Mesenteric fat pad (tissue), 1 donor: ENCODE results near the gene STXBP5L. TPM values are rescaled to one million over a fixed set of nuclear protein-coding genes. Genes with fewer than 3 reads are reported as not detected.
"Not testable (repeated sequence)": the region's sequence is repeated elsewhere in the genome, so short reads cannot be mapped to it uniquely, and the experiment has no call there.

Experiments
- DNase-seq: peaks from one replicate; pipeline ENCODE4 v3.0.0-alpha.2; 2020; ENCODE audit warnings: low spot score
- long read RNA-seq: library from polyadenylated mRNA; unstranded; transcript quantifications from one replicate; pipeline ENCODE4 v2.0.0, GENCODE V29; 2020
- total RNA-seq: library from RNA; stranded (reverse); fragmentation: NEBNext Ultra II Directional; extraction: Animal tissue kit (Norgen Biotek cat#: 25700); gene quantifications from one replicate; pipeline ENCODE4 v1.2.1, GENCODE V29; 2021
- donor health status: DM: yes; HTN: yes; CAD: no.

Gene STXBP5L
- not detected for total RNA-seq
- long read RNA-seq = 0 reads

DNA sequence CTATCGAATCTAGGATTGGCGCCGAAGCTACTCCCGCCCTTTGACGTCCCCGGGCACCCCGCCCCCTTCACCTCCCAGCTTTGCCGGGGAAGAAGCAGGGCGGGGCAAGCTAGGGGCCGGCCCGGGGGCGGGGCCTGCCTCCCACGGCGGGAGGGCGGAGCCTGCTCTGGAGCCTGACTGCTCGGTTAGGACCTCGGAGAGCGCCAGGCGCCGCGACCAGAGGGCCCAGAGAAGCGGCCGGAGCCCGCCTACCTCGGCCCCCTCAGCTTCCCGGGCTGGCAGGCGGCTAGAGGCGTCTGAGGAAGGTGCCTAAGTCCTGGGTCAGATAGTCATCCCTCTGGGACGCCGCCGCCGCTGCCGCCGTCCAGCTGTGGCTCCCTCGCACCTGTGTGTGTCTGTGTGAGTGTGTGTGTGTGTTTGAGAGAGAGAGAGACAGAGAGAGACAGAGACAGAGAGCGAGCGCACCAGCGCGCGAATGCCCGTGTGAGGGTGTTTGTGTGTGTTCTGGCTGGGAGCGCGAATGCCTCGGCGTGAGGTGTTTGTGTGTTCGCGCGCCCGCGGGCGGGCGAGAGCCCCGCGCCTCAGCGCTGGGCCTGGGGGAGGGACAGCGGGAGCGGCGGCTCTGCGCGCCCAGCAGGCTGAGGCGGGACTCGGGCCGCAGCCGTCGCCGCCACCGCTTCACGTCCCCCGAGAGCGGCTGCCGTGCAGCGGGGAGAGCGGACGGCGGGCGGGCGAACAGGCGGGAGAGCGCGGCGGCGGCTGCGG, at the start of gene STXBP5L:
Gene STXBP5L (plus strand): TSS at position 176 of the 765 bp plus-strand sequence. CDS start 1,374 bp downstream, outside the sequence.
- DNase-seq = peak; percentile 91

DNA sequence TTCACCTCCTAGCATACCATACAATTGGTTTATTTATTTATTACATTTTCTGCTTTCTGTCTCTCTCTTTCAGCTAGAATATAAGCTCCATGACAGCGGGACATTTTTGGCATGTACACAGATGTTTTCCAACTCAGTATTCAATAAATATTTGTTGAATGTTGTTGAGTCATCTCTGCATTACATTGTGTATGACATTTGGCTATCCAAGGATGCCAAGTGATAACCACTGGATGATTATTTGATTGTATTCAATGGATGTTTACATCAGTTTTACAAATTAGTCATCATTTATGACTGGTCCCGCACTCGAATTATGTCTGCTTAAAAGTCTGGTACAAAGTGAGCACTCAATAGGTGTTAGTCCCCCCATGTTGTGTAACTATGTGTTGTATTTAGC, 49.5 kb upstream of the STXBP5L start:
- DNase-seq = no peak

DNA sequence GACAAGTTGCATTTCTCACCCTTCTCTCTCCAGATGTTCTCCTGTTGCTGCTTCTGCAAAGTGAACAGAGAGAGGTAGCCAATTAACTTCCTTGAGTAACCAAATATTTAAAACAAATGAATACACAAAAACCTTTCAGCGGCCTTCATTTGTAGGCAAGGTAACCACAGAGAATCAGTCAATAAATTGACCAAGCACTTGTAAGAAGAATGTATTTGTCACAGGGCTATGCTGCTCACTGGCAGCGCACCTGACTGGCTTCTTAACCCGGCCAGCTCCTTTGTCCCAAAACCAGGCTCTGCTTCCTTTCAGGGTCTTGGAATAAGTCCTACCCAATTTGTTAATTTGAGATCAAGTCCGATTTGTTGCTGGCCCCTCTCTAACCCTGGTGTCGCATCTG, 43.5 kb upstream of the STXBP5L start:
- no peak for DNase-seq

DNA sequence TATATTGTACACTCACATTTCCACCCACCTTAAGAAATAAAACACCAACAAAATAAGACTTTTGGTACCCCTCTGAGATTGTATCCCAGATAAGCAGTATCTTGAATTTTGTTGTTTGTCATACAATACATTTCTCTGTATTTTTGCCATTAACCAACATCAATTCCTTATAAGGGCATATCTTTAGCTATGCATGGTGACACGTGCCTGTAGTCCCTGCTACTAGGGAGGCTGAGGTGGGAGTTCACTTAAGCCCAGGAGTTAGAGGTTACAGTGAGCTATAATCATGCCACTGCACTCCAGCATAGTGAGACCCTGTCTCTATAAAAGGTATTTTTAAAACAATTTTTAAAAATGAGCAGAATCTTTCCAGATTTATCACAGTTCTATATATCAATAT, 32.5 kb upstream of the STXBP5L start:
- no peak for DNase-seq

DNA sequence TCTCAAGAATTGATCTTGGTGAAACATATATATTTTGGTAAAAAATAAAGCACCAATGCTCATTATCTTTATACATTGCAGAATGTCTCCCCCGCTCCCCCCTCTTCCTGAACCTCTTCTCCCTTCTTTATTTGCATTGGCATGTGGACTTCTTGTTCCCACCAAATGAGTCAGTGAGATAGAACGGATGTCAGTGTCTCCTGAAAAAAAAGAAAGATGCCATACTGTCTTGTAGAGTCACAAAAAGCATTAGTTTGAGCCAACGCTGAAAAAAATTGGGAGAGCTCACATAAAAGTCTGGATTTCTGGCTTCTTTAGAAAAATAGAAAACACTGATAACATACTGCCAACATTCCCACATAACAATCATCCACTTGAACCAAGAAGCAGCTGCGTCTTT, 32.0 kb upstream of the STXBP5L start:
- DNase-seq = no peak

DNA sequence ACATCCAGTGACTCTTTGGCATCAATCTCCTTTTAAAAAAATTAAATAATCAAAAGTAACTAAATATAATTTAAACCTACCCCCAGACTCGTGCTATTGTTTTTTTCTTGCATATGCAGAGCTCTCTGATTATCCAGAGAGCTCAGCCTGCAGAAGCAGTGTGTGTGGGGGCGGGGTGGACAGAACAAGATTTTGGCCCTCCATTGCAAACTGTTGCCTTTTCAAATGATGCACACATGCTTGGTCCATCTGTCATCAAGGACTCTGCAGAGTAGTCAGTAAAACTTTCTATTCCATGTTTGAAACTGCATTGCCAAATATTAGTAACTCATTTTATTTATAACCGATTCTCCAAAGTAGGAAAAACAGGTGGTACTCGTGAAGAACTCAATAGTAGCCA, 28.6 kb upstream of the STXBP5L start:
- DNase-seq = no peak

DNA sequence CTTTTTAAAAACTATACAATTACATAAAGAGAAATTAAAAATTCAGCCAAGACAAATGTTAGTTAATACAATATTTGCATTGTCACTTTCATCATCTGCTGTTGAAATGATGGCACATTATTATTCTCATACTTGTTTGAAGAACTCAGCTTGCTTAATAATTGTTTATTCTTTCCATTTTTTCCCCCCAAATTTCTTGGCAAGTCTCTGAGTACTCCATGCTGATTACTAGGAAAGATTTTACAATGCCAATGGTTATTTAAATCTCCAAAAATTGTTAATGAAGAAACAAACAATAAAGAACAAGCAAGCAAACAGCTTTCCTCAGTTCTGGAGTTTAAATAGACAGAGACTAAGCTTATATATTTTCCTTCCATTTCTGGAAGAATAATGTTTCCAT, 15.1 kb upstream of the STXBP5L start:
- no peak for DNase-seq

DNA sequence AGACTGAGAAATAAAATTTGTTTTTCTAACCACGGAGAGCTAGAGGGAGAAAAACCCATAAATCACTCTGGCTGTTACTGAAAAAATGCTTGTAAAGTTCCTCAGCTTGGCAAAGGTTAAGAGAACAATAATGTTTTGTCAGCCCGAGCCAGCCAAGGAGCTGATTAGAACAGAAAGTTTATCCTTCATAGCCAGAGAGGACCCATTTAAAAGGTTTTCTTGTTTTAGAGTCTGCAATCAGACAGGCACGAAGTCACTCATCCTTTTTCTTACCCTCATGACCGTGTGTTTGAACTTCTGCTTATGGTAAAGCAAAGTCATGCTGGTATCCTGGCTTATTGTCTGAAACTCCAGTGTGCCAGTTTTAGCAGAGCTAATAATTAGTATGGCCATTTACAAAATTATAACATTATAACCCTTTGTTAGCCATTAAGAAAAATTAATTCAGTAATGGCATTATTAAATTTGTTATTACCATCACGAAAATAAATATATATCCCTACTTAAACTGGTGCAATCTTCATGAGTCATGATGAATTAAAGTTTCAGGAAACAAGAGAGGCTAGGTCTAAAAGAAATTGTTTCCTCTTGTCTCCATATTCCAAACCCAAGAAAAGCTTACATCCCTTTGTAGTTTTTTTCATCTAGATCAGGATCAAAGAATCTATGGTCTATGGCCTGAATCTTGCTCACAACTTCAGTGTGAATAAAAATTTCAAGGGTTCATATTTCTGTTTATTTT, 13.5 kb upstream of the STXBP5L start:
- no peak for DNase-seq

DNA sequence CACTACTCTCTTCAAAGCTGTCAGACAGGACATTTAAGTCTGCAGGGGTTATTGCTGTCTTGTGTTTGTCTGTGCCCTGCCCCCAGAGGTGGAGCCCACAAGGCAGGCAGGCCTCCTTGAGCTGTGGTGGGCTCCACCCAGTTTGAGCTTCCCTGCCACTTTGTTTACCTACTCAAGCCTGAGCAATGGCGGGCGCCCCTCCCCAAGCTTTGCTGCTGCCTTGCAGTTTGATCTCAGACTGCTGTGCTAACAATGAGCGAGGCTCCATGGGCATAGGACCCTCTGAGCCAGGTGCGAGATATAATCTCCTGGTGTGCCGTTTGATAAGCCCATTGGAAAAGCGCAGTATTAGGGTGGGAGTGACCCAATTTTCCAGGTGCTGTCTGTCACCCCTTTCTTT, 6.3 kb upstream of the STXBP5L start:
- DNase-seq = not testable (repeated sequence)

DNA sequence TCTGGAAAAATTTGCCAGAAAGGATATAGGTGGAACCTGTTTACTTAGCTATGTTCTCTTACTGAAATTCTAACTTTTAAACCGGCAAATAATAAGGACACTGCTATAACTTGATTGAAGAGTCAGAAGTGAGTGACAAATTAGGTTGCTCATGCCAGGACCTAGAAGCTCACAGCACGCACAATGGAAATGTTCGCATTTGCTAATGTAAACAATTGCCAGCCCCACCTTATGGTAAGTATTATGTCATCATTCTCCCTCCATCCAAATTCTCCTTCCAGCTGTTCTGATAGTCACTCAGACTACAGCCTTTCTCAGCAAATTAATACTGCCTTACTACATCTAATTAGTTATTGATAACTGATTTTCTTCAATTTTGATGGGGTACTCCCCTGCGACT, 4.8 kb upstream of the STXBP5L start:
- no peak for DNase-seq

DNA sequence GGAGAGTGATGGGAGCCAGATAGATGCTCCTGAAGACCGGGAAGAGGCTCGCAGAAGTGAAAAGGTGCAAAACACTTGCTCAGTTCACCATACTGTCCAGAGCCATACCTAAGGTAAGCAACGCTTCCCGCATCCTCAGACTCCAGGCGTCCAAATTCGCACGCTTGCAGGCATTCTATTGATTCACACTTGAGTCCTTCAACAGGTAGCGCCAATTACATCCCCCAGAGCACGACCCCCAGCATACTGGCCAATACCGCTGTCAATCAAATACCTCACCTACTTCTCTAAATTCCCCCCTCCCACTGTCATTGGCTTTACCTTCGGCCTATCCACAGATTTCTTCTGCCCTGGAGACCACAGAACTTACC, 361 bp upstream of the STXBP5L start:
- no peak for DNase-seq

DNA sequence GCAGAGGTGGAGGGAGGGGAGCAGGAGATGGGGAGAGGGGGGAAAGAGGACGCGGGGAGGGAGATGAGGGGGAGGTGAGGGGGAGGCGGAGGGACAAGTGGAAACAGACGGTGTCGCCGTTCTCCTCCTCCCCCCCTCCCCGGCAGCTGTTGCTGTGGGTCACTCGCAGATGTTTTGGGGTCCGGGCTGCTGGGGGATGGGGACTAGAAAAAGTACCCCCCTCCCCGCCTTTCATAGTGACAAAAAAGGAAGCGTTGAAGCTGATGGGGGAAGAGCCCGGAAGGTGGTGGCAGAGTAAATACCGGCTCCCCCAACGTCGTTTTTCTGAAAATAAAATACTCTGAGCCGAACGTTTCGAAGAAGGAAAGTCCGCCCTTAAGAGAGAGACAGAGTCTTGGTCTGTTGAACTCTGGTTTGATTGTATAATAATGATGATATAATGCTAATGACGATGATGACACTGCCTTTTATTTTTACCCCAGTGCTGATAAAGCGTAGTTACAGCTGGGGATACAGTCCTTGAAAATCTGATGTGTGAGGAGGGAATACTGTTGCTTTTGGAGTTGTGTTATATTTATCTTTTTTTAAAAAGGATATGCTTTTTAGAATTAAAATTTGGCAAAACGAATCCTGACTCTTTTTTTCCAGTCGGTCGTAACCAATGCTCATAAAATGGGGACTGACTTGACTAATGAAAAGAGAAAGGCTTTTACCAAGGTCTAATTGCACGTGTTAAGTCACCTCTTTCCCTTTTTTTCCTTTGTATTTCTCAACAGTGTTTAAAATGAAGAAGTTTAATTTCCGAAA, 993 bp downstream of the STXBP5L start:
- no peak for DNase-seq

DNA sequence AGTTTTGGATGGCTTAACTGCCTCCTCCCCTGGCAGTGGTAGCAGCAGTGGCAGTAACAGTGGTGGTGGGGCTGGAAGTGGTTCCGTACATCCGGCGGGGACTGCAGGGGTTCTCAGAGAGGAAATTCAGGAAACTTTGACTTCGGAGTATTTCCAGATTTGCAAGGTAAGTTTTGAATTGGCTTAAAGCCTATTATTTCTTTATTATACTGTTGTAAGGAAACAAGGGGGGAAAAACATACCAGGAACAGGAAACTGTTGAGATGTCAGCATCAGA, 1.5 kb downstream of the STXBP5L start:
- no peak for DNase-seq

DNA sequence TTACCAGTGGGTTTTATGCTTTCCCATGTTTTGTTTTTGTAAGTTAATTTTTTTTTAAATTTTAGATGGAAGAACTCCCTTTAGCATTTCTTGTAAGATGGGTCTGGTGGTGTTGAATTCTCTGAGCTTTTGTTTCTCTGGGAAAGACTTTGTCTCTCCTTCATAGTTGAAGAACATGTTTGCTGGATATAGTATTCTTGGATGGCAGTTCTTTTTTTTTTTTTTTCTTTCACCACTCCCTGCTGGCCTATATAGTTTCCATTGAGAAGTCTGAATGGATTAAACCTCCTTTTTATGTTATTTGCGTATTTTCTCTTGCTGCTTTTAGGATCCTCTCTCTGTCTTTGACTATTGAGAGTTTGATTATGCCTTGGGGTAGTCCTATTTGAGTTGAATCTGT, 18.1 kb downstream of the STXBP5L start:
- no peak for DNase-seq

DNA sequence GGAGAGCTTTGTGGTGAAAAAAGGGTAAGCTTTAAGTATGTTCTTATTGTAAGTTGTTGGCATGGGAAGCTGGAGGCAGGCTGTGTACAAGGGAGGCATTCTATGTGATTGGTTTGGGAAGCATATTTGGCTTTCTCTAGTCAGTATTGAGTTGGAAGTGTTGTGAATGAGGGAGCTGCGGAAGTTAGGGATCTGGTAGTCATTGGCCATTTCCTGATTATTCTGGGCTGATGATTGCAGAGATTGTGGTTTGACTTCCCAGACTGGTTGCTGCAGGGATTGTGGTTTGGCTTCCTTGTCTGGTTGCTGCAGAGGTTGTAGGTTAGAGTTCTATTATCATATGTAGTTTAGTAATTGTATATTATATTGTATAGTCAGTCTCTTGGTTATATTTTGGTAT, 21.0 kb downstream of the STXBP5L start:
- no peak for DNase-seq

DNA sequence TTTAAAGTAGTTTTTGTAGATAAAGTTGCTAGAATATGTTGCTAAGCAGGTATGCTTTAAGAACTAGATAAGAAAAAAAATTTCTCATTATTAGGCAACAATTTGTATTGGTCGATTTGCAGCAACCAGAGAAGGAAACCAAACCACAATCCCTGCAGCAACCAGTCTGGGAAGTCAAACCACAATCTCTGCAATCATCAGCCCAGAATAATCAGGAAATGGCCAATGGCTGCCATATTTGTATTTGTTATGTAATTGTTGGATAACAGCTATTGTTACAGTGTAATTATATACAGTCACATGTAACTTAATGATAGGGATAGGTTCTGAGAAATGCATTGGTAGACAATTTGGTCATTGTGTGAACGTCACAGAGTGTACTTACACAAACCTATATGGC, 23.6 kb downstream of the STXBP5L start:
- no peak for DNase-seq

DNA sequence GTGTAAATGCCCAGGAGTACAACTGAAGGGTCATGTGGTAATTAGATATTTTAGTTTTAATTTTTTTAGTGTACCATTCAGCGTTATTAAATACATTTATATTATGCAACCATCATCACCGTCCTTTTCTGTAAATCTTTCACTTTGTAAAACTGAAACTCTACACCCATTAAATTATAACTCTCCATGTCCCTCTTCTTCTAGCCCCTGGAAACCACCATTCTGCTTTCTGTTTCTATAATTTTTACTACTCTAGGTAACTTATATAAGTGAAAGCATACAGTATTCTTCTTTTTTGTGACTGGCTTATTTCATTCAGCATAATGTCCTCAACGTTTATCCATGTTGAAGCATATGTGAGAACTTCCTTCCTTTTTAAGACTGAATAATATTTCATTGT, 48.1 kb downstream of the STXBP5L start:
- no peak for DNase-seq

DNA sequence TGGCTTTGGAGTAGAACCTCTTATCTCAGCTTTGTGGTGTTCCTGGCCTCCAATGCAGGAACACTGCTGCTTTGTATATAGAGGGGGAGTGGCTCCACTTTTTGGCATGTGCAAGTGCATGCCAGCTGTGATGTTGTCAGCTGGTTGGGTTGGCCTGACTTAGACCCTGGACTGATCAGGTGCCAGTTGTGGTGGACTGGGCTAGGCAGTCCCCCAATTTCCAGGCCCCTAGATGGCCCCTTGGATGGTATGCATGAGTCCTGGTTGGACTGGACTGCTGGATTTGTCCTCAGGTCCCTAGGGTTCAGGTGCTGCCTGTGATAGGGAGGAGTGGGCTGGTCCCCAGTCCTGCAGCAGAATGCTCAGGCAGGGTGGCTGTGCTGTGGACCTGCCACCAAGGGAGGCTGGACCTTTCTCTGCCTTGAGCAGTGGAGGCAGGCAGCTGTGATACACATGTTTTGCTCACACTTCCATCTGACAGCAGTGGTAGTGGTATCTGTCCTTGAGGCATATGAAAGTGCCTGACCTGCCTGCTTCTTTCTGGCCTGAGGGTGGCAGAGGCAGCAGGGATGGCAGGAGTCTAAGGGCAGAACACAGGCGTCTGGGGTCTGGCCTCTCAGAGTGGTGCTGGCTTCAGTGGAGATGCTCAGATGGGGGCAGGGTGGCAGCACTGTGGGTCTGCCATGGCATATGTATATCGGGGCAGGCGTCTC, 74.8 kb downstream of the STXBP5L start:
- DNase-seq = no peak

DNA sequence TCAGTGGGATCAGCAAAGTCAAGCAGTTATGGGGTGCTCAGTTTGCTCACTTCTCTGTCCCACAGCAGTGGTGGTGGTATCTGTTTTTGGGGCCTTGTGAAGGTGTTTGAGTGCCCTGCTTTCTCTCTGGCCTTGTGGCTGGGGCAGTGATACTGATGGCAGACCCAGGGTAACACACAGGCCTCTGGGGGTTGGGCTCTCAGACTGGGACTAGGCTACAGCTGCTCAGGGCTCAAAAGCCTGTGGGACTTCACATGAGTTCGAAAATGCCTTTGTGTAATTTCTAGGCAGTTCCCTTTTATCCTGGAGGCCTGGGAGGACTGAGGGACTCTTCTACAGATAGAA, 75.3 kb downstream of the STXBP5L start:
- no peak for DNase-seq

DNA sequence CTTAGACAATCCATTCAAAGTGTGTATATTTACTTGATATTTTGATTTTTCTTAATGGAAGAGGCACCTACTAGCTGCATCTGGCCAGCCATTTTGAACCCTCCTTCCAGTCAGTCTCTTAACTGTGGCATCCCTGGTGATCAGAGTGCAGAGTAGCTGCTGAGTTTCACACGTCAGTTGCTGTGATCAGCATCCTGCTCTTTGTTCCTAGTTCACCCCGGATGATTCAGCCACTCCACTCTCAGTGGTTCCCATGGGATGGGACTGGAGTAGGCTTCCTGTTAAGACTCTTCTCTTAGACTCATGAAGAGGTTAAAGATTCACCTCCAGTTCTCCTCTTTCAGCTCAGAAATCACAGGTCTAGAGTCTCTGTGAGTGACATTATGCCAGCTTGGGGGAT, 75.8 kb downstream of the STXBP5L start:
- no peak for DNase-seq

DNA sequence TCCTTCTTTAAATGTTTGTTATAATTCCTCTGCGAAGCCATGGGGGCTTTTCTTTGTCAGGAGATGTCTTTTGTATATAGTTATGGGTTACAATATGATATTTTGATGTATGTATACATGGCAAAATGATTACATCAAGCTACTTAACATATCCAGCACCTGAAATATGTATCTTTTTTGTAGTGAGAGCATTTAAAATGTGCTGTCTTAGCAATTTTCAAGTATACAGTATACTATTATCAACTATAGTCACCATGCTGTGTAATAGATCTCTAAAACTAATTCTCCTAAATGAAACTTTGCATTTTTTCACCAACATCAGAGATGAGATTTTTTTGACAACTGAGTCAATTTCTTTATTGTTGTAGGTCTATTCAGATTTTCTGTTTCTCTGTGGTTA, 77.2 kb downstream of the STXBP5L start:
- DNase-seq = no peak

DNA sequence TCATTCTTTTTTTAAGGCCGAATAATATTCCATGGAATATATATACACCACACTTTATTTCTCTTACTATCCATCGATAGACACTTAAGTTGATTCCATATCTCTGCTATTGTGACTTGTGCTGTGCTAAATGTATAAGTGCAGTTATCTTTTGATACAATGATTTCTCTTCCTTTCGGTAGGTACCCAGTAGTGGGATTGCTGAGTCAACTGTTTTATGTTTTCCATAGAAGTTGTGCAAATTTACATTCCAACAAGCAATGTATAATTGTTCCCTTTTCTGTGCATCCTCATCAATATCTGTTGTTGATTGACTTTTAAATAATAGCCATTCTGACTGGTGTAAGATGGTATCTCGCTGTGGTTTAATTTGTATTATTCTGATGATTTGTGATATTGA, 81.0 kb downstream of the STXBP5L start:
- no peak for DNase-seq
